Colonic mucosa (tissue), 4 donors: ENCODE measurements around the gene MRPS12. TPM values are rescaled to one million over a fixed set of nuclear protein-coding genes. Genes with fewer than 3 reads are reported as not detected.

Experiments
- DNase-seq: peaks from one replicate; pipeline ENCODE4 v3.0.0-alpha.2; 2020
- H3K27ac ChIP-seq: fragments of 200-600 bp; one replicate; pipeline ENCODE4 v1.8.0; 2021
- H3K27me3 ChIP-seq: fragments of 200-600 bp; one replicate; pipeline ENCODE4 v1.8.0; 2021
- H3K36me3 ChIP-seq: fragments of 200-600 bp; one replicate; pipeline ENCODE4 v1.8.0; 2021
- H3K4me1 ChIP-seq: fragments of 200-600 bp; one replicate; pipeline ENCODE4 v1.8.0; 2021; ENCODE audit warnings: mild to moderate bottlenecking
- H3K4me3 ChIP-seq: fragments of 200-600 bp; one replicate; pipeline ENCODE4 v1.8.0; 2021
- H3K9ac ChIP-seq, 2 donors: one replicate each; pipeline ENCODE4 v1.7.0; 2013; ENCODE audit warnings: control low read depth in 2 of 2, low read depth in 2 of 2, low read length in 2 of 2
- H3K9me3 ChIP-seq: fragments of 200-600 bp; one replicate; pipeline ENCODE4 v1.8.0; 2021
- intact Hi-C: fragments of 100-400 bp; cut with DNase I; formaldehyde crosslinking; loops from one replicate; pipeline ENCODE4 v1.14.1; 2022
- total RNA-seq, 2 donors: library from RNA; stranded (reverse); fragmentation: NEBNext Ultra II Directional in 1 of 2; extraction: Animal tissue kit (Norgen Biotek cat#: 25700) in 1 of 2; gene quantifications; one replicate each; pipeline ENCODE4 v1.2.1, GENCODE V29; 2021
- TF ChIP-seq, protein P1 (sequence below): fragments of 200-600 bp; IDR thresholded peaks from one replicate; pipeline ENCODE4 v1.8.0; 2022; ENCODE audit warnings: antibody characterized with exemption, mild to moderate bottlenecking
- donor health status: healthy.
- donor health status: DM: no; HTN: no; CAD: no.
- donor health status: DM: no; HTN: no; CAD: no.

The MRPS12 gene
- total RNA-seq, 2 donors from 2014 or later = 38.0 to 107 TPM

DNA sequence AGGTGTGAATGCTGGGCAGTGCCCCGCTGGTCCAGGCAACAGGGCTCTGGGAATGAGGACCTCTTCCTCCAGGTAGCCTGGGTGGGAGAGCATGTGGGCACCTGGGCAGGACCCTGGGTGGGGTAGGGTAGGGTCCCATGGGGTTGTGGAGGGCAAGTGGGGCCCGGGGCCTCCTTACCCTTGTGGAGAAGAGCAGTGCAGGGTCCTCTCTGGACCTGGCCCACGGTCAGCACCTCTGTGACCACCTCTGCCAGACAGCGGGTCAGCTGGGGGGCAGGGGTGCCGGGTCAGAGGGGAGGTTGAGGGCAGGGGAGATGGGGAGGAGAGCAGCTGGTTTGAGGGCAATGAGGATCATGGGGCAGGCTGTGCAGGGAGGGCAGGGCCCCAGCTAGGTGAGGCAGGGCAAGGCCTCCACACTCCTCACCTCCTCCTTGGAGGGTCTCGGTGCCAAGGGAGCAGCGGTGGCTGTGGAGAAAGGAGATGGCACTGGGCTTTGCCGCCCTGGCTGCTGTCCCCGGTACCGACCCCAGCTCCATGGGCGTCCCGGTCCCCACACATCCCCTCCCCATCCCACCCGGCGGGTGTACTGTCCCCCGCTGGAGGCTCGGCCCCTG lies 19.2 kb upstream of the MRPS12 start:
- Histone ChIP-seq H3K36me3 (no peaks in the 10 kb centered on the region), H3K9ac (no peak overlapping the region), H3K27ac (no peak overlapping the region), H3K4me3 (no peak overlapping the region), H3K9me3 (no peaks in the 10 kb centered on the region), H3K4me1 (no peaks in the 10 kb centered on the region), H3K27me3 (no peaks in the 10 kb centered on the region)
- no peak for DNase-seq
- intact Hi-C loops = no loop called here
- TF ChIP-seq, protein P1, sequence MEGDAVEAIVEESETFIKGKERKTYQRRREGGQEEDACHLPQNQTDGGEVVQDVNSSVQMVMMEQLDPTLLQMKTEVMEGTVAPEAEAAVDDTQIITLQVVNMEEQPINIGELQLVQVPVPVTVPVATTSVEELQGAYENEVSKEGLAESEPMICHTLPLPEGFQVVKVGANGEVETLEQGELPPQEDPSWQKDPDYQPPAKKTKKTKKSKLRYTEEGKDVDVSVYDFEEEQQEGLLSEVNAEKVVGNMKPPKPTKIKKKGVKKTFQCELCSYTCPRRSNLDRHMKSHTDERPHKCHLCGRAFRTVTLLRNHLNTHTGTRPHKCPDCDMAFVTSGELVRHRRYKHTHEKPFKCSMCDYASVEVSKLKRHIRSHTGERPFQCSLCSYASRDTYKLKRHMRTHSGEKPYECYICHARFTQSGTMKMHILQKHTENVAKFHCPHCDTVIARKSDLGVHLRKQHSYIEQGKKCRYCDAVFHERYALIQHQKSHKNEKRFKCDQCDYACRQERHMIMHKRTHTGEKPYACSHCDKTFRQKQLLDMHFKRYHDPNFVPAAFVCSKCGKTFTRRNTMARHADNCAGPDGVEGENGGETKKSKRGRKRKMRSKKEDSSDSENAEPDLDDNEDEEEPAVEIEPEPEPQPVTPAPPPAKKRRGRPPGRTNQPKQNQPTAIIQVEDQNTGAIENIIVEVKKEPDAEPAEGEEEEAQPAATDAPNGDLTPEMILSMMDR = no peak

- H3K4me1 ChIP-seq = no peaks in the 10 kb centered on the region
- H3K4me3 ChIP-seq = no peak overlapping the region
- H3K27ac ChIP-seq = no peak overlapping the region
- TF ChIP-seq, protein P1 = no peak
- H3K9me3 ChIP-seq = no peaks in the 10 kb centered on the region
- no peaks in the 10 kb centered on the region for H3K27me3 ChIP-seq
- no peak overlapping the region for H3K9ac ChIP-seq
- no peak for DNase-seq
- intact Hi-C loops = no loop called here
- H3K36me3 ChIP-seq = no peaks in the 10 kb centered on the region
Observed at GRCh38 chr19:38912600-38913514, 17.9 kb upstream of the MRPS12 start.

- TF ChIP-seq, protein P1 = no peak
- Histone ChIP-seq H3K9me3 (no peaks in the 10 kb centered on the region), H3K4me1 (no peaks in the 10 kb centered on the region), H3K4me3 (no peak overlapping the region), H3K9ac (no peak overlapping the region), H3K27me3 (no peaks in the 10 kb centered on the region), H3K27ac (no peak overlapping the region), H3K36me3 (no peaks in the 10 kb centered on the region)
- intact Hi-C loops = no loop called here
- DNase-seq = no peak
Observed at GRCh38 chr19:38913958-38914357, 16.8 kb upstream of the MRPS12 start.

DNA sequence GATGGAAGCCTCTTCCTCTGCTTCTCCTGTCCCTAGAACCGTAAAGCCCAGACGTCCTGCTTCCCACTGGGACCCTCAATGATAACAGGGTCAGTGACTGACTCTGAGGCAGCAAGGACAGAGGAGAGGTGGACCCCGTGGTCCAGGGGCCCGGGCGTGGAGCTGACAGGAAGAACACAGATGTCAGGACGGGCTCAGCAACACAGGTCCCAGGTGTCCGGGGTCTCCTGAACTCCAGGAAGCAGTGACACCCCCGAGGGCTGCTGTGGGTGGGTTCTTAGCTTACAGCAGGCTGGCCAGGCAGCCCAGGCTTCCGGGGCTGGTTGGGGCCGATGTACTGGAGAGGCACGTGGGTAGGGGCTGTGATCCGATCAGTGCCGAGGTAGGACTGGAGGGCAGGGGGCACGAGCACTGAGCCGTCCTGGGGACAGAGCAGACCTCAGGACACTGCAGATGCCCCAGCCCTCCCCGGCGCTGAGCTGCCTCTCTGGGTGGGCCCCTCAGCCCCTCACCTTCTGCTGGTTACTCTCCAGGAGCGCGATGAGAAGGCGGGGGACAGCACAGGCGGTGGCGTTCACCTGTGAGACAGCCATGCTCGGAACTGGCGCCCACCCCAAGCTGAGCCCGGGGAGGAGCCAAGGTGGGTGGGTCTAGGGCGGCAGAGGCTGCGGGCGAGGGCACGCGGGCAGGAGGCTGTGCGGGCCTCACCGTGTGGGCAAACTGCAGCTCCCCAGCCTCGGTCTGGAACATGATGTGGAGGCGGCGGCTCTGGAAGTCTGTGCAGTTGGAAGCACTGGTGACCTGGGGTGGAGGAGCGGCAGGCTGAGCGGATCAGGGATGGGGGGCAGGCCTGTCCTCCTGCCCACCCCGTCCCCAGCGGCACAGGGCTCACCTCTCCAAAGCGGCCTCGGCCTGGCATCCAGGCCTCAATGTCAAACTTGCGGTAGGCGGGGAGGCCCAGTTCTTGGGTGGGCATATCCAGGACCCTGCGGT lies 15.1 kb upstream of the MRPS12 start:
- H3K4me3 ChIP-seq = no peak overlapping the region
- H3K36me3 ChIP-seq = no peaks in the 10 kb centered on the region
- H3K9ac ChIP-seq = no peak overlapping the region
- no peaks in the 10 kb centered on the region for H3K4me1 ChIP-seq
- H3K27ac ChIP-seq = no peak overlapping the region
- H3K9me3 ChIP-seq = no peaks in the 10 kb centered on the region
- TF ChIP-seq, protein P1 = no peak
- H3K27me3 ChIP-seq = no peaks in the 10 kb centered on the region
- DNase-seq = no peak
- intact Hi-C loops = no loop called here

DNA sequence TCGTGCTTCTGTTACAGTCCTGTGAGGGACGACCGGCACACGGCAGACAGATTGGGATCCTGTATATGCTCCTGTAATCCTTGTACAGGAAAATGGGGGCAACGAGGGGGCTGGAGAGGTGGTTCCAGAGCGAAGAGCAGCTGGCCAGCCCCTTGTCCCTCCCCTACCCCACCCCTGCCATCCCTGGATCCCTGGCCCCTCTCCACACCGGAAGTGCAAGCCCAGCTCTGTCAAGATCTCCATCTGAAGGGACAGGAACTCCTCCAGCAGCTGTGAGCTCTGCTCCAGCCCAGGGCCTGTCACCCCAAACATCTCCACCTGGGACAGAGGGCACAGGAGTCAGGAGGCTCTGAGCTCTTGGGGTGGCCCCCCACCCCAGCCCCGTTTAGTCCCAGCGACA lies 13.2 kb upstream of the MRPS12 start:
- intact Hi-C loops = no loop called here
- Histone ChIP-seq H3K27me3 (no peaks in the 10 kb centered on the region), H3K9ac (no peak overlapping the region)

More for the DNA sequence above, 13.2 kb upstream of the MRPS12 start:
- DNase-seq = no peak
- Histone ChIP-seq H3K36me3 (no peaks in the 10 kb centered on the region), H3K4me3 (no peak overlapping the region), H3K9me3 (no peaks in the 10 kb centered on the region), H3K27ac (no peak overlapping the region), H3K4me1 (no peaks in the 10 kb centered on the region)
- TF ChIP-seq, protein P1 = no peak
